BE2C (cell line): Measurements from ENCODE around the gene CSTF2T.

Source experiments
- DNase-seq: peaks from one replicate; pipeline ENCODE4 v3.0.0-alpha.2; 2020
- H3K27me3 ChIP-seq: fragments of 250-450 bp; sonication (Bioruptor Pico); 2 replicates; pipeline ENCODE4 v1.5.1; 2020; ENCODE audit warnings: mild to moderate bottlenecking
- H3K36me3 ChIP-seq: fragments of 250-450 bp; sonication (Bioruptor Pico); 2 replicates; pipeline ENCODE4 v1.5.1; 2020; ENCODE audit warnings: mild to moderate bottlenecking
- H3K4me1 ChIP-seq: fragments of 250-450 bp; sonication (Bioruptor Pico); 2 replicates; pipeline ENCODE4 v1.5.1; 2020
- H3K4me3 ChIP-seq: 2 replicates; pipeline ENCODE4 v1.5.1; 2011; ENCODE audit warnings: low read depth, low read length
- H3K9me3 ChIP-seq: fragments of 250-450 bp; sonication (Bioruptor Pico); 2 replicates; pipeline ENCODE4 v1.5.1; 2020
- CTCF ChIP-seq: IDR thresholded peaks from 2 replicates; pipeline ENCODE4 v1.5.1; 2012; ENCODE audit warnings: mild to moderate bottlenecking, low read depth, low read length

The CSTF2T gene

GRCh38 chr10:51675088-51675487, 24.3 kb downstream of the CSTF2T start:
- no peaks in the 10 kb centered on the region for H3K27me3 ChIP-seq
- no peaks in the 10 kb centered on the region for H3K36me3 ChIP-seq
- DNase-seq: no peak
- TF ChIP-seq CTCF: no peak
- H3K9me3 ChIP-seq: no peaks in the 10 kb centered on the region
- H3K4me1 ChIP-seq: no peaks in the 10 kb centered on the region
- H3K4me3 ChIP-seq: no peak overlapping the region

GRCh38 chr10:51672039-51672535, 27.3 kb downstream of the CSTF2T start:
- Histone ChIP-seq H3K9me3 (no peaks in the 10 kb centered on the region), H3K27me3 (no peaks in the 10 kb centered on the region), H3K4me1 (no peaks in the 10 kb centered on the region), H3K36me3 (no peaks in the 10 kb centered on the region), H3K4me3 (no peak overlapping the region)
- TF ChIP-seq CTCF: no peak
- no peak for DNase-seq

GRCh38 chr10:51669041-51669440, 30.4 kb downstream of the CSTF2T start:
- Histone ChIP-seq H3K4me1 (no peaks in the 10 kb centered on the region), H3K9me3 (no peaks in the 10 kb centered on the region), H3K36me3 (no peaks in the 10 kb centered on the region), H3K27me3 (no peaks in the 10 kb centered on the region), H3K4me3 (no peak overlapping the region)
- DNase-seq: no peak
- TF ChIP-seq CTCF: no peak

- no peaks in the 10 kb centered on the region for H3K9me3 ChIP-seq
- DNase-seq: no peak
- no peak overlapping the region for H3K4me3 ChIP-seq
- H3K4me1 ChIP-seq: no peaks in the 10 kb centered on the region
- H3K27me3 ChIP-seq: no peaks in the 10 kb centered on the region
- no peak for TF ChIP-seq CTCF
- H3K36me3 ChIP-seq: no peaks in the 10 kb centered on the region
Measured at GRCh38 chr10:51668336-51668689, 31.1 kb downstream of the CSTF2T start.

- no peak for DNase-seq
- Histone ChIP-seq H3K4me3 (no peak overlapping the region), H3K9me3 (no peaks in the 10 kb centered on the region), H3K27me3 (no peaks in the 10 kb centered on the region), H3K4me1 (no peaks in the 10 kb centered on the region), H3K36me3 (no peaks in the 10 kb centered on the region)
- no peak for TF ChIP-seq CTCF
Measured at GRCh38 chr10:51667678-51668335, 31.6 kb downstream of the CSTF2T start.

GRCh38 chr10:51666456-51666855, 32.9 kb downstream of the CSTF2T start:
- Histone ChIP-seq H3K9me3 (no peaks in the 10 kb centered on the region), H3K4me1 (no peaks in the 10 kb centered on the region), H3K36me3 (no peaks in the 10 kb centered on the region), H3K4me3 (no peak overlapping the region), H3K27me3 (no peaks in the 10 kb centered on the region)
- TF ChIP-seq CTCF: no peak
- no peak for DNase-seq
